Measurements from ENCODE around the gene PTGES3.

DNA sequence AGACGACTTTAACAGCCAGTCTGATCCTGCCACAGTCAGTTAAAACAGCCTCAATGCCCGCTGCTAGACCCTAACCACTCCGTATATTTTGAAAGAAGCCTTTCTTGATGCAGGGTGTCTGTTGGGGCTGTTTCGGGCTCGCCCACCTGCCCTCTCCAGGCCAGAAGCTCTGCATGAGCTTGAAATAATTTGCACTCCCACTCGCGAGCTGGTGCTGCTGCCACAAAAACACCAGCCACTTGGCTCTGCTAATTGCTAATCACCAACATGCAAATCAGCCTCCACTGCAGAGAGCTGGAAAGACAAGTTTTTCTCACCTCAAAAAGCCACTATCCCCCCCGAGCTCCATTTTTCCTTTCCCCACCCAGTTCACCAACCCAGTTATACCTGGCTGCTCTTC is 73.5 kb downstream of the PTGES3 start:
- TF ChIP-seq, protein P1, sequence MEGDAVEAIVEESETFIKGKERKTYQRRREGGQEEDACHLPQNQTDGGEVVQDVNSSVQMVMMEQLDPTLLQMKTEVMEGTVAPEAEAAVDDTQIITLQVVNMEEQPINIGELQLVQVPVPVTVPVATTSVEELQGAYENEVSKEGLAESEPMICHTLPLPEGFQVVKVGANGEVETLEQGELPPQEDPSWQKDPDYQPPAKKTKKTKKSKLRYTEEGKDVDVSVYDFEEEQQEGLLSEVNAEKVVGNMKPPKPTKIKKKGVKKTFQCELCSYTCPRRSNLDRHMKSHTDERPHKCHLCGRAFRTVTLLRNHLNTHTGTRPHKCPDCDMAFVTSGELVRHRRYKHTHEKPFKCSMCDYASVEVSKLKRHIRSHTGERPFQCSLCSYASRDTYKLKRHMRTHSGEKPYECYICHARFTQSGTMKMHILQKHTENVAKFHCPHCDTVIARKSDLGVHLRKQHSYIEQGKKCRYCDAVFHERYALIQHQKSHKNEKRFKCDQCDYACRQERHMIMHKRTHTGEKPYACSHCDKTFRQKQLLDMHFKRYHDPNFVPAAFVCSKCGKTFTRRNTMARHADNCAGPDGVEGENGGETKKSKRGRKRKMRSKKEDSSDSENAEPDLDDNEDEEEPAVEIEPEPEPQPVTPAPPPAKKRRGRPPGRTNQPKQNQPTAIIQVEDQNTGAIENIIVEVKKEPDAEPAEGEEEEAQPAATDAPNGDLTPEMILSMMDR (conservative IDR thresholded peaks at IDR 0.05; ENCODE audit: low read depth in 2 of 2) = no peak
- TF ChIP-seq EZH2phosphoT487 (IDR thresholded peaks at IDR 0.05; ENCODE audit: unreplicated experiment) (no peak), EZH2 (IDR thresholded peaks at IDR 0.05; ENCODE audit: low read depth, unreplicated experiment) (no peak), POLR2AphosphoS5 (IDR thresholded peaks at IDR 0.05; ENCODE audit: low read depth) (no peak)

Measured in GM23338 (cell line).